G401.6 (cell line): ENCODE data around the gene PPP4C.

Experiments
- FAIRE-seq: peaks from 2 replicates; lab custom pipeline; 2012; peaks lifted over from hg19 to GRCh38; lab: Jason Lieb, UNC

PPP4C gene

DNA sequence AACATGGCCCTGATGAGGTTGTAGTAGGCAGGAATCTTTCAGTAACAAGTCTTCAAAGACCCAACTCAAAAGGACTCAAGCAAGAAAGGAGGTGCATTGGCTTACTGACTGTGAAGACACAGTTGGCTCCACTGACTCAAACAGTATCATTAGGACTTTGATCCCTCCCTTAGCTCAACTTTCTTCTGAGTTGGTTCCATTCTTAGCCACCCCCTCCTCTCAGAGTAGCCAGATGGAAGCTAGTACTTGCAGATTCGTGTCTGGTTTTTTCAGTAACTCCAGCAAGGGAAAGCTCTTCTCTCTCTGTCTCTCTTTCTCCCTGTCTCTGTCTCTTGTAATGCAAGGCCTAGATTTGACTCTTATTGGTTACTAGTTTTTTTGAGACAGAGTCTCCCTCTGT, 52.2 kb downstream of the PPP4C start:
- no peak for FAIRE-seq

GRCh38 chr16:30131869-30132475, 56.2 kb downstream of the PPP4C start:
- no peak for FAIRE-seq

GRCh38 chr16:30132591-30132990, 56.8 kb downstream of the PPP4C start:
- FAIRE-seq: no peak
